DND-41 (cell line): ENCODE data around the gene NAIF1.
A peak's percentile ranks its signal among the peaks of the same experiment; 100 is the strongest.

Source experiments
- ATAC-seq: fragments of 200-7000 bp; cut with Tn5 transposase; 3 replicates; pipeline ENCODE4 v1.9.1; 2021; ENCODE audit warnings: low read depth; ENCODE audit not compliant: insufficient read depth
- DNase-seq: peaks from one replicate; pipeline ENCODE4 v3.0.0-alpha.2; 2020
- H2AFZ ChIP-seq: 2 replicates; pipeline ENCODE4 v1.6.0; 2012; ENCODE audit warnings: low read depth, low read length
- H3K27ac ChIP-seq: 2 replicates; pipeline ENCODE4 v1.5.1; 2012; ENCODE audit warnings: low read length, inconsistent platforms
- H3K27me3 ChIP-seq: fragments of 200-600 bp; sonication (generic); 2 replicates; pipeline ENCODE4 v1.6.0; 2012; ENCODE audit warnings: low read length, mild to moderate bottlenecking, inconsistent platforms; ENCODE audit not compliant: insufficient read depth, poor library complexity
- H3K36me3 ChIP-seq: 2 replicates; pipeline ENCODE4 v1.5.1; 2012; ENCODE audit warnings: low read length, inconsistent platforms; ENCODE audit not compliant: insufficient read depth
- H3K4me1 ChIP-seq: 2 replicates; pipeline ENCODE4 v1.5.1; 2012; ENCODE audit warnings: mild to moderate bottlenecking, low read length; ENCODE audit not compliant: insufficient read depth
- H3K4me2 ChIP-seq: 2 replicates; pipeline ENCODE4 v1.6.0; 2012; ENCODE audit warnings: mild to moderate bottlenecking, moderate library complexity, low read length, inconsistent platforms; ENCODE audit not compliant: insufficient read depth
- H3K4me3 ChIP-seq, 2 experiments: fragments of 200-600 bp in 1 of 2; shearing (Covaris generic) in 1 of 2; 2 replicates each; pipeline ENCODE4 v1.5.1; 2012 to 2016; ENCODE audit warnings: inconsistent platforms in 2 of 2, low read length in 2 of 2, mild to moderate bottlenecking in 2 of 2, low read depth in 1 of 2, moderate library complexity in 1 of 2
- H3K79me2 ChIP-seq: 2 replicates; pipeline ENCODE4 v1.6.0; 2012; ENCODE audit warnings: low read length, inconsistent platforms; ENCODE audit not compliant: insufficient read depth
- H3K9ac ChIP-seq: 2 replicates; pipeline ENCODE4 v1.6.0; 2012; ENCODE audit warnings: low read depth, mild to moderate bottlenecking, inconsistent platforms, low read length, moderate library complexity
- H3K9me3 ChIP-seq: 2 replicates; pipeline ENCODE4 v1.5.1; 2012; ENCODE audit warnings: low read length, moderate library complexity, mild to moderate bottlenecking, inconsistent platforms; ENCODE audit not compliant: insufficient read depth, severe bottlenecking
- H4K20me1 ChIP-seq: 2 replicates; pipeline ENCODE4 v1.6.0; 2012; ENCODE audit warnings: low read length; ENCODE audit not compliant: insufficient read depth
- EZH2 ChIP-seq: IDR thresholded peaks from 3 replicates; pipeline ENCODE4 v1.6.1; 2012; ENCODE audit warnings: borderline replicate concordance, low read depth, mild to moderate bottlenecking, moderate library complexity, low read length, inconsistent platforms; ENCODE audit not compliant: severe bottlenecking
- TF ChIP-seq, protein P1 (sequence below): IDR thresholded peaks from 2 replicates; pipeline ENCODE4 v1.5.1; 2012; ENCODE audit warnings: borderline replicate concordance, low read length, moderate library complexity, mild to moderate bottlenecking; ENCODE audit not compliant: poor library complexity, severe bottlenecking; ENCODE audit errors: extremely low read depth

The NAIF1 gene

DNA sequence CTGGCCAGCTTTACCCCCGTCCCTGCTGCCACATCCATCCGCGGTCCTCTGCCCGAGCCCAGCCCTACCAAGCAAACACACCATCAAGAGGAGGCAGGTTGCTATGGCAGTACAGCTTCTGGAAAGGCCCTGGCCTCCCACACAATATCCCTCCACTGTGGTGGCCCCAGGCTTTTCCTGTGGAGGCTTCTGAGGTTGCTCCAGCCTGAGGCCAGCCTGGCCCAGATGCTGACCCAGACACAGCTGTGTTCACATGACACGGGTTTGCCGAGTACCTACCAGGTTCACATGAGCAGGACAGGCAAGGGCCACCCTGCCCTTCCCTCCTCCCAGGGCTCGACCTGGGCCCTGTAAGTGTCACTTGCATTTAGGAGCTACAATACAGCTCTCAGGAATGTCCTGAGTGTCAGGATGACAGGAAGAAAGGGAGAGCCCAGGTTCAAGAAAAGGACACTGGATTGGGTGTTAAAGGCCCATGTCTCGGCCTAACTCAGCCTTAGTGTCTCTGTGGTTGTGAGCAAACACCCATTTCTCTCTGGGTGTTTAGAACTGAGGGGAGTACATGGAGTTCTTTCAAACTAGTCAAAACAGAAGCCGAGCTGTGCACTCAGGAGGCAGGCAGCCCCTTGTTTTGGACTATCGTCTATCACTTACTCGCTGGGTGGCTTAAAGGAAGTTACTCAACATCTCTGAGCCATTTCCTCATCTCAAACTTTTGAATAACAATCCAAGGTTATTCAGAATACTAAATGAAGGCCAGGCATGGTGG, 40.2 kb downstream of the NAIF1 start:
- H3K9me3 ChIP-seq: no peaks in the 10 kb centered on the region
- no peaks in the 10 kb centered on the region for H3K79me2 ChIP-seq
- peak overlapping the region; percentile 10; the same call in 1 of the 2 replicates for H3K9ac ChIP-seq
- DNase-seq: no peak
- 0 out of 3 replicates have a peak, but pooled peaks have one; percentile 3 for ATAC-seq
- H3K4me2 ChIP-seq: no peak overlapping the region
- peak overlapping the region; percentile 68 for H3K27ac ChIP-seq
- H3K4me3 ChIP-seq: no peak overlapping the region
- no peaks in the 10 kb centered on the region for H3K27me3 ChIP-seq
- TF ChIP-seq EZH2: no peak
- TF ChIP-seq, protein P1, sequence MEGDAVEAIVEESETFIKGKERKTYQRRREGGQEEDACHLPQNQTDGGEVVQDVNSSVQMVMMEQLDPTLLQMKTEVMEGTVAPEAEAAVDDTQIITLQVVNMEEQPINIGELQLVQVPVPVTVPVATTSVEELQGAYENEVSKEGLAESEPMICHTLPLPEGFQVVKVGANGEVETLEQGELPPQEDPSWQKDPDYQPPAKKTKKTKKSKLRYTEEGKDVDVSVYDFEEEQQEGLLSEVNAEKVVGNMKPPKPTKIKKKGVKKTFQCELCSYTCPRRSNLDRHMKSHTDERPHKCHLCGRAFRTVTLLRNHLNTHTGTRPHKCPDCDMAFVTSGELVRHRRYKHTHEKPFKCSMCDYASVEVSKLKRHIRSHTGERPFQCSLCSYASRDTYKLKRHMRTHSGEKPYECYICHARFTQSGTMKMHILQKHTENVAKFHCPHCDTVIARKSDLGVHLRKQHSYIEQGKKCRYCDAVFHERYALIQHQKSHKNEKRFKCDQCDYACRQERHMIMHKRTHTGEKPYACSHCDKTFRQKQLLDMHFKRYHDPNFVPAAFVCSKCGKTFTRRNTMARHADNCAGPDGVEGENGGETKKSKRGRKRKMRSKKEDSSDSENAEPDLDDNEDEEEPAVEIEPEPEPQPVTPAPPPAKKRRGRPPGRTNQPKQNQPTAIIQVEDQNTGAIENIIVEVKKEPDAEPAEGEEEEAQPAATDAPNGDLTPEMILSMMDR: no peak
- no peaks in the 10 kb centered on the region for H3K36me3 ChIP-seq
- no peaks in the 10 kb centered on the region for H4K20me1 ChIP-seq
- H3K4me1 ChIP-seq: peaks cover 43% of the 10 kb centered on the region
- H2AFZ ChIP-seq: no peak overlapping the region

- Histone ChIP-seq H3K9ac (peak overlapping the region; percentile 10; the same call in 1 of the 2 replicates), H3K27ac (peak overlapping the region; percentile 68), H3K36me3 (no peaks in the 10 kb centered on the region), H3K4me2 (0 out of 2 replicates have a peak overlapping the region, but pooled peaks have one; percentile 12), H3K4me3 (no peak overlapping the region), H2AFZ (peak overlapping the region; percentile 47; the same call in 1 of the 2 replicates), H3K79me2 (no peaks in the 10 kb centered on the region), H3K9me3 (no peaks in the 10 kb centered on the region), H3K27me3 (no peaks in the 10 kb centered on the region), H4K20me1 (no peaks in the 10 kb centered on the region), H3K4me1 (peaks cover 43% of the 10 kb centered on the region)
- peak; percentile 87 for ATAC-seq
- TF ChIP-seq, protein P1: no peak
- TF ChIP-seq EZH2: no peak
- peak; percentile 73 for DNase-seq
These were observed 40.8 kb downstream of the NAIF1 start for GRCh38 chr9:128026255-128026772.

DNA sequence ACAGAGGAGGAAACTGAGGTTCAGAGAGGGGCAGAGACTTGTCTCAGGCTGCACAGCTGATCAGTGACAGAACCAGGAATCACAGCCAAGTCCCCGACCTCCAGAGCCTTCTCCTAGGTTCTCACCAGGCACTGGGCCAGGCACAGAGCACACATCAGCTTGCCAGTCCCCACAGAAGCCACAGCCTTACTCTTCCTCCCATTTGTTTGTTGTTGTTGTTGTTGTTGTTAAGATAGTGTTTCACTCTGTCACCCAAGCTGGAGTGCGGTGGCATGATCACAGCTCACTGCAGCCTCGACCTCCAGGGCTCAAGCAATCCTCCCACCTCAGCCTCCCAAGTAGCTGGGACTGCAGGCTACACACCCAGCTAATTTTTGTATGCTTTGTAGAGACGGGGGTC, 41.4 kb downstream of the NAIF1 start:
- H2AFZ ChIP-seq: 0 out of 2 replicates have a peak overlapping the region, but pooled peaks have one; percentile 47

More for the DNA sequence above, 41.4 kb downstream of the NAIF1 start:
- H3K27ac ChIP-seq: peak overlapping the region; percentile 59
- ATAC-seq: no peak
- peaks cover 43% of the 10 kb centered on the region for H3K4me1 ChIP-seq
- H3K79me2 ChIP-seq: no peaks in the 10 kb centered on the region
- H3K9ac ChIP-seq: no peak overlapping the region
- H4K20me1 ChIP-seq: no peaks in the 10 kb centered on the region
- peak overlapping the region; percentile 12; the same call in 1 of the 2 replicates for H3K4me2 ChIP-seq
- H3K9me3 ChIP-seq: no peaks in the 10 kb centered on the region
- no peaks in the 10 kb centered on the region for H3K36me3 ChIP-seq
- DNase-seq: no peak
- TF ChIP-seq EZH2: no peak
- TF ChIP-seq, protein P1: no peak
- no peak overlapping the region for H3K4me3 ChIP-seq
- H3K27me3 ChIP-seq: no peaks in the 10 kb centered on the region
